HepG2 (cell line): ENCODE data around the gene SLC35F6. TPM values are rescaled to one million over a fixed set of nuclear protein-coding genes. Genes with fewer than 3 reads are reported as not detected.

ENCODE experiments used
- CEBPB ChIP-seq: IDR thresholded peaks from 2 replicates; pipeline ENCODE4 v1.6.1; 2011; ENCODE audit warnings: low read depth, low read length, improper control_type of control experiment, borderline replicate concordance
- HCFC1 ChIP-seq: fragments of 150-350 bp; IDR thresholded peaks from 2 replicates; pipeline ENCODE4 v1.6.1; 2014; ENCODE audit warnings: low read depth, low read length
- MTA3 ChIP-seq: sonication (generic); formaldehyde crosslinking; IDR thresholded peaks from 2 replicates; pipeline ENCODE4 v1.4.0; 2020; ENCODE audit warnings: missing genetic modification reagents
- MXI1 ChIP-seq: IDR thresholded peaks from 3 replicates; pipeline ENCODE4 v1.6.1; 2012; ENCODE audit warnings: low read depth, low read length, inconsistent platforms, borderline replicate concordance
- MYC ChIP-seq: sonication (generic); formaldehyde crosslinking; IDR thresholded peaks from 2 replicates; pipeline ENCODE4 v1.9.0; 2021; ENCODE audit warnings: missing genetic modification reagents, borderline replicate concordance
- PCBP1 ChIP-seq: fragments of 200-400 bp; formaldehyde crosslinking; IDR thresholded peaks from 2 replicates; pipeline ENCODE4 v1.6.1; 2017; ENCODE audit warnings: mild to moderate bottlenecking, low read depth, low read length, borderline replicate concordance
- PHF20 ChIP-seq: sonication (generic); formaldehyde crosslinking; IDR thresholded peaks from 2 replicates; pipeline ENCODE4 v1.5.0; 2020; ENCODE audit warnings: mild to moderate bottlenecking, missing genetic modification reagents
- RFX3 ChIP-seq: IDR thresholded peaks from 2 replicates; pipeline ENCODE4 v1.6.1; 2016; ENCODE audit warnings: missing biosample characterization, missing genetic modification reagents
- SATB2 ChIP-seq: sonication (generic); formaldehyde crosslinking; IDR thresholded peaks from 2 replicates; pipeline ENCODE4 v1.5.0; 2020; ENCODE audit warnings: missing genetic modification reagents
- SOX13 ChIP-seq, 3 experiments: fragments of 450-650 bp in 1 of 3; sonication (generic) in 1 of 3; formaldehyde crosslinking in 1 of 3; IDR thresholded peaks in 2 of 3; conservative IDR thresholded peaks in 1 of 3; 2 replicates each; pipeline versions ENCODE4 v1.5.0 to v1.6.1; 2016 to 2020; ENCODE audit warnings: antibody characterized with exemption in 1 of 3, mild to moderate bottlenecking in 1 of 3, missing compliant biosample characterization in 1 of 3, missing genetic modification reagents in 1 of 3, moderate library complexity in 1 of 3
- ZBTB44 ChIP-seq: sonication (generic); formaldehyde crosslinking; IDR thresholded peaks from 2 replicates; pipeline ENCODE4 v1.4.0; 2020; ENCODE audit warnings: missing genetic modification reagents
- ZNF251 ChIP-seq: sonication (generic); formaldehyde crosslinking; IDR thresholded peaks from 2 replicates; pipeline ENCODE4 v1.9.0; 2021; ENCODE audit warnings: mild to moderate bottlenecking, missing genetic modification reagents
- ZNF460 ChIP-seq: sonication (generic); formaldehyde crosslinking; IDR thresholded peaks from 2 replicates; pipeline ENCODE4 v1.5.1; 2020; ENCODE audit warnings: missing genetic modification reagents, mild to moderate bottlenecking, borderline replicate concordance
- ZNF556 ChIP-seq: sonication (generic); formaldehyde crosslinking; IDR thresholded peaks from 2 replicates; pipeline ENCODE4 v1.4.0; 2020; ENCODE audit warnings: mild to moderate bottlenecking, missing genetic modification reagents, borderline replicate concordance
- ZNF629 ChIP-seq: sonication (generic); formaldehyde crosslinking; conservative IDR thresholded peaks from 2 replicates; pipeline ENCODE4 v1.5.0; 2020; ENCODE audit warnings: missing genetic modification reagents
- ZNF678 ChIP-seq: sonication (generic); formaldehyde crosslinking; IDR thresholded peaks from 2 replicates; pipeline ENCODE4 v1.4.0; 2020; ENCODE audit warnings: mild to moderate bottlenecking, missing genetic modification reagents
- ZSCAN29 ChIP-seq: sonication (generic); formaldehyde crosslinking; conservative IDR thresholded peaks from 2 replicates; pipeline ENCODE4 v1.4.0; 2020; ENCODE audit warnings: mild to moderate bottlenecking, missing genetic modification reagents
- ZSCAN31 ChIP-seq: sonication (generic); formaldehyde crosslinking; IDR thresholded peaks from 2 replicates; pipeline ENCODE4 v1.5.0; 2020; ENCODE audit warnings: low read depth, mild to moderate bottlenecking, missing genetic modification reagents
- polyA plus RNA-seq, 8 experiments: library from polyadenylated mRNA; depleted of rRNA in 3 of 8; stranded (reverse) in 7 of 8; unstranded in 1 of 8; fragments of >200 nt; fragmentation: Illumina TruSeq in 4 of 8; extraction: Trizol in 4 of 8; gene quantifications; 2 replicates each; pipeline versions ENCODE4 v1.2.1 to v1.2.3, GENCODE V29; 2011 to 2016; ENCODE audit warnings: low read depth in 4 of 8, missing spikeins in 1 of 8, mixed read lengths in 1 of 8; ENCODE audit not compliant: insufficient read depth in 1 of 8
- total RNA-seq, 5 experiments: library from RNA; depleted of rRNA; stranded (reverse); fragments of >200 nt; fragmentation: Illumina TruSeq; extraction: Trizol; gene quantifications; 2 replicates each; pipeline ENCODE4 v1.2.3, GENCODE V29; 2016; ENCODE audit warnings: low read depth in 1 of 5
- TF ChIP-seq, protein P1 (sequence below): IDR thresholded peaks from 2 replicates; pipeline ENCODE4 v1.6.1; 2016; ENCODE audit warnings: missing genetic modification reagents, missing compliant biosample characterization
- TF ChIP-seq, protein P2 (sequence below): sonication (generic); formaldehyde crosslinking; IDR thresholded peaks from 2 replicates; pipeline ENCODE4 v1.5.0; 2020; ENCODE audit warnings: missing genetic modification reagents
- TF ChIP-seq, protein P3 (sequence below): sonication (generic); formaldehyde crosslinking; IDR thresholded peaks from 2 replicates; pipeline ENCODE4 v1.4.0; 2020; ENCODE audit warnings: mild to moderate bottlenecking, missing genetic modification reagents

Gene SLC35F6
- total and polyA plus RNA-seq, 2 of the 13 experiments (the other 11 are each of a cell fraction or from before 2014, with no cell fraction given): 15.2 to 21.2 TPM

GRCh38 chr2:26764078-26764887 is at the start of gene SLC35F6 (continued):
- no peak for TF ChIP-seq ZSCAN29 (CRISPR knock-in tag)
- peak; percentile 62; the same call in 1 of the 3 replicates for TF ChIP-seq MXI1
- peak; percentile 88; the same call in 1 of the 2 replicates for TF ChIP-seq PCBP1
- peak; percentile 74 for TF ChIP-seq MYC (CRISPR knock-in tag)
- TF ChIP-seq ZSCAN31 (CRISPR knock-in tag): peak; percentile 91
- TF ChIP-seq, protein P1, sequence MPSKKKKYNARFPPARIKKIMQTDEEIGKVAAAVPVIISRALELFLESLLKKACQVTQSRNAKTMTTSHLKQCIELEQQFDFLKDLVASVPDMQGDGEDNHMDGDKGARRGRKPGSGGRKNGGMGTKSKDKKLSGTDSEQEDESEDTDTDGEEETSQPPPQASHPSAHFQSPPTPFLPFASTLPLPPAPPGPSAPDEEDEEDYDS (CRISPR knock-in tag): peak; percentile 44
- no peak for TF ChIP-seq ZNF251 (CRISPR knock-in tag)
- TF ChIP-seq PHF20 (CRISPR knock-in tag): peak; percentile 90
- TF ChIP-seq, protein P2, sequence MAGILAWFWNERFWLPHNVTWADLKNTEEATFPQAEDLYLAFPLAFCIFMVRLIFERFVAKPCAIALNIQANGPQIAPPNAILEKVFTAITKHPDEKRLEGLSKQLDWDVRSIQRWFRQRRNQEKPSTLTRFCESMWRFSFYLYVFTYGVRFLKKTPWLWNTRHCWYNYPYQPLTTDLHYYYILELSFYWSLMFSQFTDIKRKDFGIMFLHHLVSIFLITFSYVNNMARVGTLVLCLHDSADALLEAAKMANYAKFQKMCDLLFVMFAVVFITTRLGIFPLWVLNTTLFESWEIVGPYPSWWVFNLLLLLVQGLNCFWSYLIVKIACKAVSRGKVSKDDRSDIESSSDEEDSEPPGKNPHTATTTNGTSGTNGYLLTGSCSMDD (CRISPR knock-in tag): no peak
- TF ChIP-seq MTA3 (CRISPR knock-in tag): no peak
- no peak for TF ChIP-seq HCFC1
- TF ChIP-seq SOX13 (IDR thresholded peaks at IDR 0.05): peak; percentile 37; the same call in 1 of the 2 replicates
- TF ChIP-seq SOX13 (CRISPR knock-in tag; conservative IDR thresholded peaks at IDR 0.05 in 1 of 2, IDR thresholded peaks at IDR 0.05 in 1 of 2): peak in 1 of 2 experiments; percentile 48; a peak in 1 of 4 replicates
- peak; percentile 47; the same call in 1 of the 2 replicates for TF ChIP-seq ZBTB44 (CRISPR knock-in tag)
- TF ChIP-seq ZNF460 (CRISPR knock-in tag): no peak
- TF ChIP-seq ZNF678 (CRISPR knock-in tag): peak; percentile 67; the same call in 1 of the 2 replicates
- TF ChIP-seq ZNF556 (CRISPR knock-in tag): no peak; the same call in 1 of the 2 replicates
- TF ChIP-seq, protein P3, sequence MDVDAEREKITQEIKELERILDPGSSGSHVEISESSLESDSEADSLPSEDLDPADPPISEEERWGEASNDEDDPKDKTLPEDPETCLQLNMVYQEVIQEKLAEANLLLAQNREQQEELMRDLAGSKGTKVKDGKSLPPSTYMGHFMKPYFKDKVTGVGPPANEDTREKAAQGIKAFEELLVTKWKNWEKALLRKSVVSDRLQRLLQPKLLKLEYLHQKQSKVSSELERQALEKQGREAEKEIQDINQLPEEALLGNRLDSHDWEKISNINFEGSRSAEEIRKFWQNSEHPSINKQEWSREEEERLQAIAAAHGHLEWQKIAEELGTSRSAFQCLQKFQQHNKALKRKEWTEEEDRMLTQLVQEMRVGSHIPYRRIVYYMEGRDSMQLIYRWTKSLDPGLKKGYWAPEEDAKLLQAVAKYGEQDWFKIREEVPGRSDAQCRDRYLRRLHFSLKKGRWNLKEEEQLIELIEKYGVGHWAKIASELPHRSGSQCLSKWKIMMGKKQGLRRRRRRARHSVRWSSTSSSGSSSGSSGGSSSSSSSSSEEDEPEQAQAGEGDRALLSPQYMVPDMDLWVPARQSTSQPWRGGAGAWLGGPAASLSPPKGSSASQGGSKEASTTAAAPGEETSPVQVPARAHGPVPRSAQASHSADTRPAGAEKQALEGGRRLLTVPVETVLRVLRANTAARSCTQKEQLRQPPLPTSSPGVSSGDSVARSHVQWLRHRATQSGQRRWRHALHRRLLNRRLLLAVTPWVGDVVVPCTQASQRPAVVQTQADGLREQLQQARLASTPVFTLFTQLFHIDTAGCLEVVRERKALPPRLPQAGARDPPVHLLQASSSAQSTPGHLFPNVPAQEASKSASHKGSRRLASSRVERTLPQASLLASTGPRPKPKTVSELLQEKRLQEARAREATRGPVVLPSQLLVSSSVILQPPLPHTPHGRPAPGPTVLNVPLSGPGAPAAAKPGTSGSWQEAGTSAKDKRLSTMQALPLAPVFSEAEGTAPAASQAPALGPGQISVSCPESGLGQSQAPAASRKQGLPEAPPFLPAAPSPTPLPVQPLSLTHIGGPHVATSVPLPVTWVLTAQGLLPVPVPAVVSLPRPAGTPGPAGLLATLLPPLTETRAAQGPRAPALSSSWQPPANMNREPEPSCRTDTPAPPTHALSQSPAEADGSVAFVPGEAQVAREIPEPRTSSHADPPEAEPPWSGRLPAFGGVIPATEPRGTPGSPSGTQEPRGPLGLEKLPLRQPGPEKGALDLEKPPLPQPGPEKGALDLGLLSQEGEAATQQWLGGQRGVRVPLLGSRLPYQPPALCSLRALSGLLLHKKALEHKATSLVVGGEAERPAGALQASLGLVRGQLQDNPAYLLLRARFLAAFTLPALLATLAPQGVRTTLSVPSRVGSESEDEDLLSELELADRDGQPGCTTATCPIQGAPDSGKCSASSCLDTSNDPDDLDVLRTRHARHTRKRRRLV (CRISPR knock-in tag): no peak
- no peak for TF ChIP-seq CEBPB
- TF ChIP-seq SATB2 (CRISPR knock-in tag): no peak
- TF ChIP-seq RFX3 (CRISPR knock-in tag): no peak
- no peak; the same call in 1 of the 2 replicates for TF ChIP-seq ZNF629
